NB4 (cell line): Measurements from ENCODE around the gene GNB1L.

Experiments used
- DNase-seq: peaks from one replicate; pipeline ENCODE4 v3.0.0; 2010; ENCODE audit warnings: low read depth
- H3K4me3 ChIP-seq: one replicate; pipeline ENCODE4 v1.5.1; 2011; ENCODE audit warnings: mild to moderate bottlenecking, low read depth, low read length, moderate library complexity
- CTCF ChIP-seq: IDR thresholded peaks from one replicate; pipeline ENCODE4 v1.5.1; 2012; ENCODE audit warnings: low read depth, low read length
- MAX ChIP-seq: IDR thresholded peaks from 2 replicates; pipeline ENCODE4 v1.6.1; 2011; ENCODE audit warnings: low read depth, low read length
- MYC ChIP-seq: IDR thresholded peaks from 2 replicates; pipeline ENCODE4 v1.6.1; 2011; ENCODE audit warnings: low read depth, low read length
- POLR2A ChIP-seq: IDR thresholded peaks from 2 replicates; pipeline ENCODE4 v1.6.1; 2011; ENCODE audit warnings: mild to moderate bottlenecking; ENCODE audit not compliant: insufficient read length; ENCODE audit errors: extremely low read depth

GNB1L gene

GRCh38 chr22:19789406-19789805, 65.3 kb downstream of the GNB1L start:
- H3K4me3 ChIP-seq = no peak overlapping the region

GRCh38 chr22:19788661-19789225, 65.9 kb downstream of the GNB1L start:
- DNase-seq = no peak
- no peak overlapping the region for H3K4me3 ChIP-seq
- TF ChIP-seq MYC (no peak), MAX (no peak), POLR2A (no peak), CTCF (no peak)

More at GRCh38 chr22:19789406-19789805, 65.3 kb downstream of the GNB1L start:
- no peak for DNase-seq
- TF ChIP-seq MAX (no peak), MYC (no peak), CTCF (no peak), POLR2A (no peak)

- no peak for DNase-seq
- TF ChIP-seq CTCF = no peak
- TF ChIP-seq MAX = no peak
- TF ChIP-seq POLR2A = no peak
- no peak for TF ChIP-seq MYC
- H3K4me3 ChIP-seq = no peak overlapping the region
Observed at GRCh38 chr22:19787849-19788141, 66.9 kb downstream of the GNB1L start.

GRCh38 chr22:19786959-19787848, 67.5 kb downstream of the GNB1L start:
- no peak for DNase-seq
- TF ChIP-seq CTCF = no peak
- no peak for TF ChIP-seq POLR2A
- no peak for TF ChIP-seq MAX
- TF ChIP-seq MYC = no peak
- no peak overlapping the region for H3K4me3 ChIP-seq

- H3K4me3 ChIP-seq = no peak overlapping the region
- TF ChIP-seq MYC = no peak
- no peak for TF ChIP-seq POLR2A
- no peak for TF ChIP-seq MAX
- no peak for TF ChIP-seq CTCF
- DNase-seq = no peak
Observed at GRCh38 chr22:19786264-19786585, 68.4 kb downstream of the GNB1L start.
